Neuron (in vitro differentiated cells): ENCODE measurements around the gene BABAM2.

ENCODE experiments used
- H2AFZ ChIP-seq: one replicate; pipeline ENCODE4 v1.6.1; 2013; ENCODE audit warnings: low read depth, mild to moderate bottlenecking, inconsistent platforms, low read length, moderate library complexity
- H3K27me3 ChIP-seq: one replicate; pipeline ENCODE4 v1.6.1; 2013; ENCODE audit warnings: low read length; ENCODE audit not compliant: insufficient read depth
- H3K36me3 ChIP-seq: one replicate; pipeline ENCODE4 v1.6.1; 2013; ENCODE audit warnings: low read length; ENCODE audit not compliant: insufficient read depth
- H3K4me1 ChIP-seq: one replicate; pipeline ENCODE4 v1.6.1; 2013; ENCODE audit warnings: low read length; ENCODE audit not compliant: insufficient read depth
- H3K4me3 ChIP-seq: 2 replicates; pipeline ENCODE4 v1.5.1; 2013; ENCODE audit warnings: mild to moderate bottlenecking, low read length, moderate library complexity
- H3K9me3 ChIP-seq: one replicate; pipeline ENCODE4 v1.6.1; 2013; ENCODE audit warnings: low read length

BABAM2 gene

DNA sequence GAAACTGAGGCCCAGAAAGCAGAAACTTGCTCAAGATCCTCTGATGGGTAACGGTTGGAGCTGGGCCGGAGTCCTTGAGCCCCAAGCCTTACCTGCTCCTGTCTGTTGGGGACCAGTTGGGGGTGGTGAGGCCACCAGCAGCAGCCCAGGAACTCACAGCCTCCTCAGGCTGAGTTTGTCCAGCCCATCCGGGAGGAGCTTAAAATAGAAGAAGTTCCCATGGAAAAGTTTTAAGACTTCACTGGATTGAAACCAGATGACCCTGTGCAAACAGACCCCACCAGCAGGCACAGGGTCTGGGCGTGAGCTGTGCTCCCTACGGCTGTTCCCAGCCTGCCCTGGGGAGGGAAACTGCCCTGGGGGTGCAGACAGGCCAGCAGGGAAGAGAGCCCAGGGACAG lies 461.6 kb downstream of the BABAM2 start:
- Histone ChIP-seq H2AFZ (no peak overlapping the region), H3K36me3 (no peaks in the 10 kb centered on the region), H3K27me3 (no peaks in the 10 kb centered on the region), H3K4me1 (no peaks in the 10 kb centered on the region), H3K9me3 (no peaks in the 10 kb centered on the region), H3K4me3 (no peak overlapping the region)

DNA sequence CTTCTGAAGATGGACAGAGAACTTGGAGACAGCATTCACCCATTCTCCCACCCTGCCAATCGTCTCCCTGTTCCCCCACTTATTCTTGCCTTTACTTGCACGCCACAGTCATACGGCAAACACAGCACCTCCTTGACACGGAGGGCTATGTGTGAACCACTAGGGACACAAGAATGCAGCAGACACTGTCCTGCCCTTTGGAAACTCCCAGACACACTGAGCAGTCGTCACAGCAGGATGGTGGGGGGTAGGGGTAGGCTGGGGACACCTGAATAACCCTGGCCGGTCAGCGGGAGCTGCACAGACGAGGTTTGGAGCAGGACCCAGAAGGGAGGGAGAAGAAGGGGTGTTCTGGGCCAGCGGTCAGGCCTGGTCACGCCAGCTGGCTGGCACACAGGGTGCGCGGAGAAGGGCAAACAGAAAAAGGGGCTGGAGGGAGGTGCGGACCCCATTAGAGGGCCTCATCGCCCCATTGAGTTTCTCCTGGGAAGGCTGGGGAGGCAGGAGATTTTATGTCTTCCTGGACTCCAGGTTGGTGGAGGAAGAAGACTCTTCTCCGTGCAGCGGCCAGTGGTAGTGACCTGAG lies 462.2 kb downstream of the BABAM2 start:
- no peaks in the 10 kb centered on the region for H3K4me1 ChIP-seq
- H3K36me3 ChIP-seq: no peaks in the 10 kb centered on the region
- no peaks in the 10 kb centered on the region for H3K9me3 ChIP-seq
- H3K4me3 ChIP-seq: no peak overlapping the region
- H3K27me3 ChIP-seq: no peaks in the 10 kb centered on the region
- no peak overlapping the region for H2AFZ ChIP-seq

DNA sequence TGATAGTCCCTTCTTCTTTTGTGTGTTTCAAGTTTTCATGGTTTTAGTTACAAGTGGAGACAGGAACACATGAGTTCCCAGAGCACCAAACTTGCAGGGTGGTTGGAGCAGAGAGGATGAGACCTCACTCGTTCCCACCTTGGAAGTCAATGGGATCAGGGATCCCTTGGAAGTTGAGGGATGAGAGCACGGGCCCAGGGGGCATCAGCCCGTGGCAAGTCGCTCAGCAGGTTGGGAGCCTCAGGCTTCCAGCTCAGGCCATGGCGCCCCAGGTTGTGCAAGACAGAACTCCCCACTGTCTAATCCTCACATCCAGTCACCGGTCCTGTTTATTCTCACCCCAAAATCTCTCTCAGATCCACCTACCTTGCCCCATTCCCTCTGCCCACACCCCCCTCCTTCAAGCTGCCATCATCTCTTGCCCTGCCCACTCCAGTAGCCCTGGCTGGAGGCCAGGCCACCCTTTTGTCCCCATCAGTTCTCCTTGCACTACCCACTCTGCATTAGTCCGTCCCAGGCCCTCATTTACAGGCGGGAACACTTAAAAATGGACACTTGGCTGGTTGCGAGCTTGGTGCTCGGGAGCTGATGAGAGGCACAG lies 464.5 kb downstream of the BABAM2 start:
- Histone ChIP-seq H3K36me3 (no peaks in the 10 kb centered on the region), H3K4me1 (no peaks in the 10 kb centered on the region), H2AFZ (no peak overlapping the region), H3K4me3 (no peak overlapping the region), H3K9me3 (no peaks in the 10 kb centered on the region), H3K27me3 (no peaks in the 10 kb centered on the region)

DNA sequence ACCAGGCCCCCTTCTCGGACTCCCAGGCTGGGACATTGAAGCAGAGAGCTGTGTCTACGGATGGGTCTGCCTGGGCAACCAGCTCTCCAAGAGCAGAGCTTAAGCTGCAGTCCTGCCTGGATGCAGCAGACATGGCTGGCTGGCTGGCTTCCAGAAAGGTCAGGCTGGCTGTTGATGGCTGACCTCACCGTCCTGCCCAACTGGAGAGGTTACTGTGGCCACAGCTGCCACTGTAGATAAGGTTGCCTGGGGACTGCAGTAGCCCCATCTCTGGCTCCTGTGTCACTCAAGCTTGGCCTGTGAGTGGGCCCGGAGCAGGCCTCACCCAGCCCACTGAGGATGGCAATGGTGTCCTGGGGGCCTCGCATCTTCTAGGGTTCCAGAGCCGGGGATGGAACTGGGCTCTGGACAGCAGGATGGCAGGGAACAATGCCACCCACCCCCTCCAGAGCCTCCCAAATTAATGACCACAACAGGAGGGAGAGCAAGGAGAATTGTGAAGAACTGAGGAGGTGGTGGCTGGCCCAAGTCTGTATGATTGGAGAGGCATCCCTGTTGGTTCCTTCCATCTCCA lies 465.1 kb downstream of the BABAM2 start:
- no peaks in the 10 kb centered on the region for H3K9me3 ChIP-seq
- no peaks in the 10 kb centered on the region for H3K36me3 ChIP-seq
- peaks cover 2% of the 10 kb centered on the region for H3K4me1 ChIP-seq
- no peak overlapping the region for H2AFZ ChIP-seq
- H3K4me3 ChIP-seq: no peak overlapping the region
- no peaks in the 10 kb centered on the region for H3K27me3 ChIP-seq

DNA sequence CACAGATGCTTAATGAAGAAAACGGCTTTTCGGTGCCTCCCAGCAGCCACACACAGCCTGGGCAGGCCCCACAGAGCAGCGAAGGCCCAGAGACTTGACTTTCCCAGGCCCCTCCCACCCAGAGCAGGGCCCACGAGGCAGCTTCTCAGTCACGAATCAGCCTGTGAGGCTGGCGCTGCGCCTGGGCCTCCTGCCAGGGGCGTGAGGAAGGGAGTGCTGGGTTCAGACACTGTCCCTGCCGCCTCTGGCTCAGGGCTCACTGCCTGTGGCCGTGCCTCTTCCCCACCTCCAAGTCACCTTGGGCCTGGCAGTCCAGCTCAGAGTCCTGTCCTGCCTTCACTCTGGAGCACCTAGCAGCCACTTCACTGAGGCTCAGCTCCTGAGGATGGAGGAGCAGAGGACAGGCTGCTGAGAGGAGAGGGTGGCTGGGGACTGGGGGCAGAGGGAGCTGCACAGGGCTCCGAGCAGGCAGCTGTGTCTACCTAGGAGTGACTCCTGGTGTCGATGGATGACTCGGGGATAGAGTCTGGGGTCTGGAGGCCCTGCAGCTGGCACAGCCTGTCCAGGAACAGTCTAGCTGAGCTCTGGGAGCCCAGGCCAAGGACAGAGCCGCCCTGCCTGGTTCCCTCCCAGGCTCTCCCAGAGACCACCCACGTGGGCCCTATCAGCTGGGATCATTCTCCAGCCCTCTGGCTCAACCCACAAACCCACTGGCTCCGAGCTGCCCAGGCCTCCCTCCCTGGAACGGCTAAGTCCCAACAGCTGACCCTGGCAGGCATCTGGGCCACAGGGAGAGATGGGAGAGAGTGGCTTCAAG lies 465.8 kb downstream of the BABAM2 start:
- Histone ChIP-seq H3K27me3 (no peaks in the 10 kb centered on the region), H3K9me3 (no peaks in the 10 kb centered on the region), H3K4me3 (no peak overlapping the region), H3K4me1 (peaks cover 8% of the 10 kb centered on the region), H2AFZ (peak overlapping the region; percentile 7), H3K36me3 (no peaks in the 10 kb centered on the region)

DNA sequence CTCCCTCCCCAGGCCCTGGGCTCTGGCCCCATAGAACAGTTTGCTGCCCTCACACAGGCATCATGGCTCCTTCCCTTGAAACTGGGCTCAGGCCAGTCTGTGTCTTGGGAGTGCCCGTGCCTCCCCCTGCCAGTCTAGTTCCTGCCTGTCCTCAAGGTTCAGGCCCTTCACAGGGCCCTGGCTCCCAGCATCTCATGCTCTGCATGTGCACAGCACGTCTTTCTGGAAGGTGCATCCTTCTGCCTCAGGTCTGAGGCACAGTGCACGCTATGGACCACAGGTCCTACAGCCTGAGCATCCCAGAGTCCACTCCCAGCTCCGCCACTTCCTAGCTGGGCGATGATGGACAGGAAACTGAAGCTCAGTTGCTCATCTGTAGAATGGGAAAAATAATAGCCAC lies 466.5 kb downstream of the BABAM2 start:
- Histone ChIP-seq H3K9me3 (no peaks in the 10 kb centered on the region), H2AFZ (no peak overlapping the region), H3K27me3 (no peaks in the 10 kb centered on the region), H3K4me3 (no peak overlapping the region), H3K36me3 (no peaks in the 10 kb centered on the region), H3K4me1 (peaks cover 8% of the 10 kb centered on the region)

DNA sequence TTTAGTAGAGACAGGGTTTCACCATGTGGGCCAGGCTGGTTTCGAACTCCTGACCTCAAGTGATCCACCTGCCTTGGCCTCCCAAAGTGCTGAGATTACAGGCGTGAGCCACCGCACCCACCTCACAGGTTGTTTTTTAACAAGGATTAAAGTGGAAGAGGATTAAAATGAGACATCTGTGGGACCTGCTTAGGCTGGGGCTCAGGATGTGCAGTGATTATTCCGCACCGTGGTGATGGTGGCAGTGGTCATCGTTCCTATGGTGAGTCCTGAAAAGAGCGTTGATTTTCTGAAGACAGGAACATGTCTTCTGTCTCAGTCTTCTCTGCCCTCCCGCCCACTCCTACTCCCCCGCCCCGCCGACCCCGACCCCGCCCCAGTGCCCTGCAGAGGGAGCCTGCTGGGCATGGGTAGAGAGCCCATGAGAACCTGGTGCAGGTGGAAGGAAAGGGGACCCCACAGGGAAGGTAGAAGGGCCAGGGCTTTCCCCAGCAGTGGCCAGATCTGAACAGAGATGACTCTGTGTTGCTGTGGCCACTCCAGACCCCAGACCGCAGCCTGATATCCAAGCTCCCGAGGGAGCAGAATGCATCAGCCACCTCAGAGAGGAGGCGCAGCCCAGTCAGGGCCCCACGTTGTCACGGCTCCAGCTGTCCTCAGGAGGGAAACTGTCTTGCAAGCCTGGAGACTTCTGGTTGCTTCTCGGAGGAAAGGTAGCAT lies 467.6 kb downstream of the BABAM2 start:
- H3K9me3 ChIP-seq: no peaks in the 10 kb centered on the region
- H3K27me3 ChIP-seq: no peaks in the 10 kb centered on the region
- H3K4me3 ChIP-seq: no peak overlapping the region
- no peaks in the 10 kb centered on the region for H3K36me3 ChIP-seq
- peaks cover 8% of the 10 kb centered on the region for H3K4me1 ChIP-seq
- no peak overlapping the region for H2AFZ ChIP-seq

DNA sequence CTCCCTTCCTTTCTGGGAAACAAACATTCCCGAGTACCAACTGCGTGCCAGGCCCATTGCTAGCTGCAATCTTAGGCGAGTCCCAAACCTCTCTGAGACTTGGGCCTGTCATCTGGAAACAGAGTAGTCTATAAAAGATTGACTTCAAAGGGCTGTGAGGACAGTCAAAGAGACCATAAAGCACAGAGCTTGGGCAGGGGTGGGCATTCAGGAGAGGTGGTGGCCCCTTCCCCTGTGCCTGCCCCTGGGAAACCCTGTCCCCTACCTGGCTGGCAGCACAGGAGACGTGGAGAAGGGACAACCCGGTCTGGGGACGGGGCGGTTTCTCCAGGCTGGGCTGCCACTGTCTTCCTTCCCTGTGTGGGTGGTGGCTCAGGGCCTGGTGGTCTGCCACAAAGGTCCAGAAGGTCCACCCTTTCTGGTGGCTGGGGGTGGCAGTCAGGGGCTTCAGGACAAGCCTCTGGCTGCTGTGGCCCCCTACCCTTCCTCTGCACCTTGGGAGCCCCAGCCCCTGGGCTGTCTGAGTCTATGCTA lies 468.2 kb downstream of the BABAM2 start:
- no peak overlapping the region for H2AFZ ChIP-seq

DNA sequence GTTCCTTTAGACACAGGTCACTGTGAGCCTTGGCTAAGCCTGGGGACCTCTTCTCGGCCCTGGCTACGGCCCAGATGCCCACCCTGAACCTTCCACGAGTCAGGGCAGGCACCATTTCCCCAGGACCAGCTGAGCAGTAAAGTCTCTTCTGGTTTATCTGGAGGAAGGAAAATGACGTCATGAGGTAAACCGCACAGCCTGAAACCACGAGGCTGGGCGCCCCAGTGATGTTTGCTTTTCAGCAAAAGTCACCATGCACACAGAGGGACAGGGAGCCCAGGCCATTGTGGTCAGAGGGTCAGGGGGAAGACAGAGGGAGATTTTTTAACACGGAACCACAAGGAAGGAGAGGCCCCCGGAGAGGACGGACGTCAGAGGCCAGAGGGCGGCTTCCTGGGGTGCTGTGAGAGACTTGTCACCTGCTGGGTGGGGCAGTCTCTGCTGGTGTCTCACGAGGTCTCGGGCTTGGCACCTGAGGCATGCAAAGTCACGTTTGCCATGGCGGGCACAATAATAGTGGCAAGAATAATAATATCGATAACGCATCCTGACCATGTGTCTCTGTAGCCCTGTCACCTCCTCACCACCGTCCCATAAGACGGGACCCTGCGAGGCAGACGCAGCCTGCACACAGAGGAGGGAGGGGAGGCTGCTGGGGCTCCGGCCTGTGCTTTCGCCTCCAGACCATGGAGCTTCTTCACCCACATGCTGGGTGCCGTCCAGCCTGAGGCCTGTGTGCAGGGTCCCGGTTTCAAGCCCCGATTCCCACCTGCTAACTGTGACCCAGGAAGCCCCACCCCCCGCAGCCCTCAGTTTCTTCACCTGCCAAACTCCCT lies 468.9 kb downstream of the BABAM2 start:
- Histone ChIP-seq H3K4me3 (no peak overlapping the region), H2AFZ (no peak overlapping the region), H3K27me3 (no peaks in the 10 kb centered on the region), H3K9me3 (no peaks in the 10 kb centered on the region), H3K4me1 (peaks cover 8% of the 10 kb centered on the region), H3K36me3 (no peaks in the 10 kb centered on the region)

More for the DNA sequence above, 468.2 kb downstream of the BABAM2 start:
- Histone ChIP-seq H3K4me1 (peaks cover 8% of the 10 kb centered on the region), H3K36me3 (no peaks in the 10 kb centered on the region), H3K9me3 (no peaks in the 10 kb centered on the region), H3K27me3 (no peaks in the 10 kb centered on the region), H3K4me3 (no peak overlapping the region)

DNA sequence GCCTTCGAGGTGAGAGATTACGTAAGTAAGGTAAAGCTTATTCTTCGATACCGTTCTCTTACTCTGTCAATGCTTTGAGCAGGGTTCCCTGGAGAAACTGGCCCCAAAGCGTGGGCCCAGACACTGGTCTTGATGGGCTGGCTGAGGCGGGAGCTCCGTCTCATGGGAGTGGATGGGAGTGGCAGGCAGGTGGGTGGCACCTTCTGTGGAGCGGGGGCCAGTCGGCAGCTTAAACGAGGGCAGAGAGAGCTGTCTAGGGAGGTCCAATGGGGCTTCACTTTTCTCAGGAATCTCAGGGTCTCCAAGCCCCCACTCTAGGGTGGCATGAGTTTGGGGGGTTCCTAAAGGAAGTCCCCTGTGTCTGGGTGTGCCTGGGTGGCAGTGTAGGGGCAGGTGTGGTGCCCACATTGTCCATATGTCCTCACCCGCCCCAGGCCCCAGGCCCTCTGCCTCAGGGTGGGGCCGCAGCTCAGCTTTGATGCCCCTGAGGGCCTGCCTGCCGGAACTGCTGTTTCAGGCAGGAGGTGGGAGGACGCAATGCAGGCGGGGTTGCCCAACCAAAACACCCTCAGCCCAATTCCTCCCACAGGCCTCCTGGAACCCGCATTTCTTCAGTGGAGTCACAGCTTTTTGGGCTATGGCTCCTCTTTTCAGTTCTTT lies 469.7 kb downstream of the BABAM2 start:
- H3K27me3 ChIP-seq: no peaks in the 10 kb centered on the region
- no peaks in the 10 kb centered on the region for H3K36me3 ChIP-seq
- H3K4me3 ChIP-seq: no peak overlapping the region
- H3K9me3 ChIP-seq: no peaks in the 10 kb centered on the region
- H3K4me1 ChIP-seq: peaks cover 8% of the 10 kb centered on the region
- H2AFZ ChIP-seq: no peak overlapping the region

DNA sequence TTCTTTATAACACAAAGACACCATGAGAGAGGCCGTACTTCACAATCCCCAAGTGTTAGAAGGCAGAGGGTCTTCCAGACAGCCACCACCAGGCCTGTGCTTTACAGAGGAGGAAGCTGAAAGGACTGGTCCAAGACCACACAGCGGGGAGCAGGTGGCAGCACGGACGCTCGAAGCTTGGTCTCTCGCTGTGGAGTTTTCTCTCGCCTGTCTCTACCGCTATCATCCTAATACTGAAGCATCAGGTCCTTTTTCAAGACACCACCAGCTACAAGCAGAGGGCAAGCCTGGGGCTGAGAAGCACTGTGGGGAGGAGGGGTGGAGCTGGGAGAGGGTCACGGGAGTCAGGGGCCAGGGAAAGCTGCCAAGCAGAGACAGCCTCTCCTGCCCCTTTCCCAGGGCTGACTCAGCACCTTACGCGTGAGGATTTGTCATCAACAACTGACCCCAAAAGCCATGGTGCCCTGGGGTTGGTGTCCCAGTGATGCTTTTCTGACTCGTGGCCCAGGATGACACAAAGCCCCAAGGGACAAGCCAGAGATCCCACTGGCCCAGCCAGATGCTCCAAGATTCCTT lies 470.3 kb downstream of the BABAM2 start:
- Histone ChIP-seq H2AFZ (no peak overlapping the region), H3K4me3 (no peak overlapping the region), H3K4me1 (peaks cover 8% of the 10 kb centered on the region), H3K27me3 (no peaks in the 10 kb centered on the region), H3K9me3 (no peaks in the 10 kb centered on the region), H3K36me3 (no peaks in the 10 kb centered on the region)
